HuH-7 (cell line): ENCODE measurements around the gene KRTAP7-1.

Experiments
- DNase-seq: peaks from one replicate; pipeline ENCODE4 v3.0.0; 2011; ENCODE audit warnings: low spot score

KRTAP7-1 gene, protein sequence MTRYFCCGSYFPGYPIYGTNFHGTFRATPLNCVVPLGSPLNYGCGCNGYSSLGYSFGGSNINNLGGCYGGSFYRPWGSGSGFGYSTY

GRCh38 chr21:30829659-30830058, at the start of gene KRTAP7-1:
Gene KRTAP7-1 (minus strand): TSS chr21:30829759. CDS start chr21:30829698, 61 bp downstream.
- DNase-seq, result no peak

- DNase-seq, result no peak
Observed at GRCh38 chr21:30874526-30874925, 45.0 kb upstream of the KRTAP7-1 start.

DNA sequence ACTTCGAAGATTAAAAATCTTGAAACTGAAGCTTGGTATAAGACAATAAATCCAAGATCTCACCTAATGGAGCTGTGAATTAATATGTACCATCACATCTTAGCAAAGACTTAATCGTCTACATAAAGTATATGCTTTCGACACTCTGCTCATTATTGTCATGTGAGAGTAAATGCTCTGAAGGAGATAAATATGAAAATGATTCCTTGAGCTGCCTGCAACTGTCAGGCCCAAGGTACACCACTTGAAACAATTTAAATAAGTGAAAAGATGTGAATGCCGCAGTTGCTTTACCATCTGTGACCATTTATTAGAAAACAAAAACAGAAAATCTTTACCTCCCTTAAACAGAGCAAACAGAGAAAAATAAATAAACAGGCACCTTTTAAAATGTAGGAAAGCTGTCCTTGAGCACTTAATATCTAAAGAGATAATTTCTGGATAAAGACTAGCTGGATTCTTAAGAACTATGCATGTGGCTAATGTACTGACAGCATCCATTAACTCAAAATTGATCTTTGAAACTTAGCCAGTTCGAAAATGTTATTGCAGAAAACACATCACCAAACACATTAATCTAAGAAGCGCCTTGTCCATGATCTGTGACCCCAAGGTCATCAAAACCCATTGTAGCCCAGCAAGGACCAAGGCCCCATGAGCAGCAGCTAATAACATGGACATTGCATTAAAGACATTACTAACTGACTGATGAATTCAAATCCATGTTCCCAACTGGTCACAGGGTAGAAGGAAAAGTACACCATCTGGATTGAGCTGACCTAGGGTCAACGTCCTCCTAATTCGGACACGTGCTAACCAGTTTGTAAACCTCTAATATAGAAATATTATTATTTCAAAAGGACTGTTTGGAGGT, 18.3 kb upstream of the KRTAP7-1 start:
- no peak for DNase-seq

- no peak for DNase-seq
Observed at GRCh38 chr21:30842990-30843389, 13.4 kb upstream of the KRTAP7-1 start.

DNA sequence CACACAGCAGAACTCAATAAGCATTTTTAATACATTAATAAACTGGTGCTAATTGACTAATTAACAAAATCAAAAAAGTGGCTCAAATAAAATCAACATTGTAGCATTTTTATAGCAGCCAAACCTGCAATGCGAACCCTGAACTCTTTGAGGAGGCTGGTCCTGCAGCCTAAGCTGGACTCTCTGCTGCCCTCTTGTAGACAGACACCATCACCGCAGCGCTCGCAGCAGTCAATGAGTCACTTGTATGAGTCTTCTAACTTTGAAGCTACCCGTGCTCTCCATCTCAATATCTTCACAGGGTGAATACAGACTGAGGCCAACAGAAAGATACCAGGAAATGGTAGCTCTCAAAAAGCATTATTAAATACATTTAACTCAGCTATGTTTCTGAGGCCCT, 9.7 kb upstream of the KRTAP7-1 start:
- DNase-seq, result peak; percentile 43

GRCh38 chr21:30838536-30838935, 9.0 kb upstream of the KRTAP7-1 start:
- no peak for DNase-seq

DNA sequence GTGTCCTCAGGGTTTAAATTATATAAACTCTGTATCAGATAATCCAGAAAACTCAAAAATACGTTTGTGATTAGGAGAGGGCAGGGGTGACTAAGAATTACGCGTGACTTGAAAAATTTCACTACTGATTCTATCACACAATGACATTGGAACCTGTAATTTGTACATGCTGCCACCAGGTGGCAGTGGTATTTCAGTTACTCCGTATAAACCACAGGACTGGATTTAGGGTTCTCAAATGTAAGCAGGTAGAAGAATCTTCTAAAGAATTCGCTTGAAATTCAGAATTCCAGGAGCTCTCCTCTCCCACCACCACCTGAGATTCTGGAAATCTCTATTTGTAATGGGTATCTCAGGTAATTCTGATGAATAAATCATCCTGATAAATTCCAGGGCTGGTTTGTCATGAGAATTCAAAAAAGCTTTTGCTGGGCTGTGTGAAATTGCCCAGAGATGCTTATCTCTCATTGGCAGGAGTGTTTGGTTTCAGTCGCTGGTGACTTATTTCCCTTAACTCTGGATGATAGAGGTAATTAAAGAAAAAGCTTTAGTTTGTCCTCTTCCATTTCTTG, 1.7 kb upstream of the KRTAP7-1 start:
- no peak for DNase-seq

DNA sequence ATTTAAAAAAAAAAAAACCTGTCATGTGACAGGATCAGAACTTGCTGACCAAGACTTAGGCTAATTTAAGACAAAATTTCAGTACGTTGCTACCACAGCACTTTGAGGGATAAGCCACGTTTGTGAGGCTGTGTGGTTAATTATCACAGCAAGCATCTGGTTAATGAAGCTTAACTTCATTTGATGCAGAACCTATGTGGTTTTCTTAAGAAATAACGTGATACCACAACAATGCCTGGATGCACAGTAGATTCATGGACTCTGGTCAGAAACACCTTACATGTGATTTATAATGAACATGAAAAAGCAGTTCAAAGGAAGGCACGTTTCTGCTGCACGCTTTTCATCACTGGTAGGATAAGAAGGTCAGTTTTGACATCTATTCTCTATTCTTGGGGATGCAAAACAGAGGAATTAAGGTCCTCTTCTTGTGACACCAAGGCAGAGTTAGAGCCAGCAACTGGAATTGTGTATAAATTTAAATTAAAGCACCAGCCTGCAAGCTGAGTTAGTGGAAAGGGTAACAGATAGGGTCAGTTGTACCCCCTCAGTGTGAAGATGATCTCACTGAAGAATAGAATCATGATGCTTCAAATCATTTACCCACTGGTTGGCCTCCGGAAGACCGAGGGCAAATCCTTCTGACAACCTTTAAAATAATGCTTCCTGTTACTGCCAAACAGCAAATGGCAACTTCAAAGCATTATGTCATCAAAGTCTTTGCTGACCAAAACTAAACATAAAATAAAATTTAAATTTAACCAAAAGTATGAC, 10.5 kb downstream of the KRTAP7-1 start:
- no peak for DNase-seq

DNA sequence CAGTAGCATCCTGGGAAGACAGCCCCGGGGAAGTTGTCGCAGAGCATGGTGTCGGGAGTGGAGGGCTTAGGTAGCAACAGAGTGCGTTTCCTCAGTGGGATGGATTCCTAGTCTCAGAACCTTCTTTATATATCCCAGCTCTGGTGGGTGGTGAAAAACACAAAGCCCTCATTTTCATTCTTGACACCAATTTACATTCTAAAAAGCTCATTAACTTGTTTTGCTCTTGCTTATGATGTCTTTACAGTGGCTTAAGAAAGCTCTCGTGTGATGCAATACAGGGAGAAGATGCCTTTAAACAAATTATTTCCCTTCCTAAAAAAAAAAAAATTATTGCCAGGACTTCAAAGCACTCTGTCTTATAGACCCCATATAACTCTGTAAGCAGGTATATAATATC, 16.4 kb downstream of the KRTAP7-1 start, which contains the start of gene KRTAP8-1:
KRTAP8-1 (minus strand) TSS at position 101 of the 400 bp plus-strand sequence; CDS start at position 47, 54 bp downstream.
- no peak for DNase-seq

GRCh38 chr21:30800605-30801004, 29.0 kb downstream of the KRTAP7-1 start:
- no peak for DNase-seq

DNA sequence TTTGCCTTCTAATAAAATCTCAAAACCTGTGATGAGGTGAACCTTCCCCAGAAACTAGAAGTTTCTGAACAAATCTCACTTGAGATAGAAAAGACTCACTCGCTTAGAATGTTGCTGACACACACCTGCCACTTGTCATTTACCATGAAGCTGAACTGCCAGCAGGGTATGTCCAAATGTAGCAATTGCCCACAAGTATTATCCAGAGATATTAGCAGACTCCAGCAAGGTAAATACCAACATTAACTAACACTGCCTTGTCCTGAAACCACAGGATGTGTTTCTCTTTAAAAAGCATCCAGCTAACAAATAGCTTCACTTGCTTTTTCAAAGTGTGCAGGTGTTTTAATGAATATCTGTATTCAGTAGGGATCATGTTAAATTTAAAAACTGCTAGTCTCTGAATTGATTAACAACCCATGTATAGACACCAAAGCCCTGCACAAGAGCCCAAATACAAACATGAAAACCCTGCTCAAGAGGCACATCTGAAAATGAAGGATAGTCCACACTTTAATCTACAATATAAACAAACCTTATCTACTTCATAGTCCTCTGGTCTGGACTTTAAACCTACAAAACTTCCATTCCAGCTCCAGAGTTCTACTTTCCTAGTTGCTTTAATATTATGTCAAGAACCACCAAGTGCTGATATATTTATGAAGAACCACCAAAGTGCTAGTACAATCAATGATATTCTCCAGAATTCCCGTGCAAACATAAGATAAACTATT, 35.8 kb downstream of the KRTAP7-1 start:
- peak; percentile 49 for DNase-seq

- DNase-seq, result no peak
Observed at GRCh38 chr21:30779249-30779648, 50.3 kb downstream of the KRTAP7-1 start.
